KMS-11 (cell line): ENCODE results near the gene ZNF536.

Source experiments
- H2AFZ ChIP-seq: fragments of 200-600 bp; sonication (generic); 2 replicates; pipeline ENCODE4 v1.6.1; 2016; ENCODE audit warnings: antibody characterized with exemption, mixed run types, low read depth
- H3K27ac ChIP-seq: fragments of 200-600 bp; sonication (generic); 2 replicates; pipeline ENCODE4 v1.6.1; 2016; ENCODE audit warnings: mild to moderate bottlenecking, mixed run types
- H3K27me3 ChIP-seq: fragments of 200-600 bp; sonication (generic); 2 replicates; pipeline ENCODE4 v1.6.1; 2017; ENCODE audit warnings: mild to moderate bottlenecking, low read depth, mixed run types, moderate library complexity; ENCODE audit not compliant: insufficient read depth
- H3K36me3 ChIP-seq: fragments of 200-600 bp; sonication (generic); 2 replicates; pipeline ENCODE4 v1.6.1; 2017; ENCODE audit warnings: mild to moderate bottlenecking, mixed run types; ENCODE audit not compliant: insufficient read depth
- H3K4me1 ChIP-seq: fragments of 200-600 bp; sonication (generic); 2 replicates; pipeline ENCODE4 v1.6.1; 2016; ENCODE audit warnings: mild to moderate bottlenecking, low read depth, mixed run types; ENCODE audit not compliant: poor library complexity, severe bottlenecking
- H3K4me2 ChIP-seq: fragments of 200-600 bp; sonication (generic); 2 replicates; pipeline ENCODE4 v1.7.0; 2016; ENCODE audit warnings: mild to moderate bottlenecking, mixed run types
- H3K4me3 ChIP-seq: fragments of 200-600 bp; sonication (generic); IDR thresholded peaks from 2 replicates; pipeline ENCODE4 v1.6.1; 2017; ENCODE audit warnings: low read depth, low read length, mixed read lengths; ENCODE audit not compliant: insufficient read depth
- H3K79me2 ChIP-seq: fragments of 200-600 bp; sonication (generic); 2 replicates; pipeline ENCODE4 v1.6.1; 2016; ENCODE audit warnings: low read depth, mixed run types; ENCODE audit not compliant: insufficient read depth
- H3K9ac ChIP-seq: fragments of 200-600 bp; sonication (generic); 2 replicates; pipeline ENCODE4 v1.6.1; 2016; ENCODE audit warnings: mild to moderate bottlenecking, mixed run types
- H4K20me1 ChIP-seq: fragments of 200-600 bp; sonication (generic); 2 replicates; pipeline ENCODE4 v1.6.1; 2016; ENCODE audit warnings: mild to moderate bottlenecking, mixed run types; ENCODE audit not compliant: insufficient read depth
- CTCF ChIP-seq: fragments of 200-600 bp; sonication (generic); conservative IDR thresholded peaks from 2 replicates; pipeline ENCODE4 v1.6.1; 2017; ENCODE audit warnings: low read depth, mild to moderate bottlenecking, antibody characterized with exemption, low read length, moderate library complexity, mixed read lengths

The ZNF536 gene

GRCh38 chr19:30381366-30381765 lies 9.2 kb downstream of the ZNF536 start:
- Histone ChIP-seq H2AFZ (no peak overlapping the region), H3K27ac (no peak overlapping the region), H4K20me1 (no peaks in the 10 kb centered on the region), H3K79me2 (no peaks in the 10 kb centered on the region), H3K36me3 (no peaks in the 10 kb centered on the region), H3K9ac (no peak overlapping the region), H3K27me3 (no peaks in the 10 kb centered on the region), H3K4me3 (no peak overlapping the region), H3K4me1 (no peaks in the 10 kb centered on the region), H3K4me2 (no peak overlapping the region)
- no peak for TF ChIP-seq CTCF

GRCh38 chr19:30385174-30385573 lies 13.0 kb downstream of the ZNF536 start:
- Histone ChIP-seq H4K20me1 (no peaks in the 10 kb centered on the region), H3K36me3 (no peaks in the 10 kb centered on the region), H3K27me3 (no peaks in the 10 kb centered on the region), H3K4me2 (no peak overlapping the region), H3K4me1 (no peaks in the 10 kb centered on the region), H2AFZ (no peak overlapping the region), H3K79me2 (no peaks in the 10 kb centered on the region), H3K27ac (no peak overlapping the region), H3K9ac (no peak overlapping the region), H3K4me3 (no peak overlapping the region)
- TF ChIP-seq CTCF, result no peak

GRCh38 chr19:30385666-30386065 lies 13.5 kb downstream of the ZNF536 start:
- no peak for TF ChIP-seq CTCF
- Histone ChIP-seq H3K9ac (no peak overlapping the region), H3K27me3 (no peaks in the 10 kb centered on the region), H2AFZ (no peak overlapping the region), H4K20me1 (no peaks in the 10 kb centered on the region), H3K79me2 (no peaks in the 10 kb centered on the region), H3K27ac (no peak overlapping the region), H3K4me3 (no peak overlapping the region), H3K36me3 (no peaks in the 10 kb centered on the region), H3K4me1 (no peaks in the 10 kb centered on the region), H3K4me2 (no peak overlapping the region)

GRCh38 chr19:30386551-30387143 lies 14.5 kb downstream of the ZNF536 start:
- no peaks in the 10 kb centered on the region for H3K36me3 ChIP-seq
- H3K4me3 ChIP-seq, result no peak overlapping the region
- H3K27ac ChIP-seq, result no peak overlapping the region
- no peaks in the 10 kb centered on the region for H3K4me1 ChIP-seq
- no peak overlapping the region for H3K4me2 ChIP-seq
- H4K20me1 ChIP-seq, result no peaks in the 10 kb centered on the region
- no peak overlapping the region for H3K9ac ChIP-seq
- no peaks in the 10 kb centered on the region for H3K27me3 ChIP-seq
- no peak overlapping the region for H2AFZ ChIP-seq
- H3K79me2 ChIP-seq, result no peaks in the 10 kb centered on the region
- no peak for TF ChIP-seq CTCF
